ENCODE results near the gene TP73. TPM values are rescaled to one million over a fixed set of nuclear protein-coding genes. Genes with fewer than 3 reads are reported as not detected.
"Not testable (repeated sequence)": the region's sequence is repeated elsewhere in the genome, so short reads cannot be mapped to it uniquely, and the experiment has no call there.

Gene TP73
- total RNA-seq, 1 donor = under 0.01 TPM

GRCh38 chr1:3617806-3618345, 34.4 kb upstream of the TP73 start:
- no peak for DNase-seq (ENCODE audit: low read depth in 2 of 3, low spot score in 2 of 3)

GRCh38 chr1:3618531-3618880, 33.8 kb upstream of the TP73 start:
- DNase-seq (ENCODE audit: low read depth in 2 of 3, low spot score in 2 of 3) = peak in 1 of 3 donors; percentile 36

GRCh38 chr1:3618881-3619671, 33.2 kb upstream of the TP73 start:
- peak; percentile 65 to 93 (median 87) for DNase-seq (ENCODE audit: low read depth in 2 of 3, low spot score in 2 of 3)

- no peak for DNase-seq (ENCODE audit: low read depth in 2 of 3, low spot score in 2 of 3)
These were observed 31.6 kb upstream of the TP73 start for GRCh38 chr1:3620708-3621107.

- not testable (repeated sequence) for DNase-seq (ENCODE audit: low read depth in 2 of 3, low spot score in 2 of 3)
These were observed 31.1 kb upstream of the TP73 start for GRCh38 chr1:3621151-3621671.

GRCh38 chr1:3622102-3622501, 30.2 kb upstream of the TP73 start:
- not testable (repeated sequence) for DNase-seq (ENCODE audit: low read depth in 2 of 3, low spot score in 2 of 3)

GRCh38 chr1:3623441-3624199, 28.7 kb upstream of the TP73 start:
- no peak for DNase-seq (ENCODE audit: low read depth in 2 of 3, low spot score in 2 of 3)

- DNase-seq (ENCODE audit: low read depth in 2 of 3, low spot score in 2 of 3) = peak; percentile 93 to 98 (median 96)
These were observed 27.8 kb upstream of the TP73 start, which contains the start of gene TPRG1L for GRCh38 chr1:3624200-3625136. TPRG1L (plus strand) TSS chr1:3625015; CDS start chr1:3625073, 58 bp downstream.

GRCh38 chr1:3625151-3625907, 27.0 kb upstream of the TP73 start:
- peak in 1 of 3 donors; percentile 36 for DNase-seq (ENCODE audit: low read depth in 2 of 3, low spot score in 2 of 3)

GRCh38 chr1:3626025-3626424, 26.3 kb upstream of the TP73 start:
- no peak for DNase-seq (ENCODE audit: low read depth in 2 of 3, low spot score in 2 of 3)

GRCh38 chr1:3627515-3628253, 24.6 kb upstream of the TP73 start:
- no peak for DNase-seq (ENCODE audit: low read depth in 2 of 3, low spot score in 2 of 3)

- no peak for DNase-seq (ENCODE audit: low read depth in 2 of 3, low spot score in 2 of 3)
These were observed 23.9 kb upstream of the TP73 start for GRCh38 chr1:3628445-3628844.

- no peak for DNase-seq (ENCODE audit: low read depth in 2 of 3, low spot score in 2 of 3)
These were observed 22.7 kb upstream of the TP73 start for GRCh38 chr1:3629561-3630160.

GRCh38 chr1:3630161-3630611, 22.1 kb upstream of the TP73 start:
- no peak for DNase-seq (ENCODE audit: low read depth in 2 of 3, low spot score in 2 of 3)

- DNase-seq (ENCODE audit: low read depth in 2 of 3, low spot score in 2 of 3) = no peak
These were observed 21.4 kb upstream of the TP73 start for GRCh38 chr1:3630914-3631313.

GRCh38 chr1:3631320-3632260, 20.7 kb upstream of the TP73 start:
- DNase-seq (ENCODE audit: low read depth in 2 of 3, low spot score in 2 of 3) = no peak

- no peak for DNase-seq (ENCODE audit: low read depth in 2 of 3, low spot score in 2 of 3)
These were observed 20.0 kb upstream of the TP73 start for GRCh38 chr1:3632298-3632697.
